Loucy (cell line): Measurements from ENCODE around the gene WWOX.

Experiments used
- H2AFZ ChIP-seq: fragments of 200-600 bp; sonication (generic); 2 replicates; pipeline ENCODE4 v1.6.0; 2016; ENCODE audit warnings: antibody characterized with exemption, mild to moderate bottlenecking, low read length, moderate library complexity
- H3F3A ChIP-seq: fragments of 200-600 bp; 2 replicates; pipeline ENCODE4 v1.6.0; 2016; ENCODE audit warnings: antibody characterized with exemption, low read depth, mild to moderate bottlenecking
- H3K27me3 ChIP-seq: fragments of 200-600 bp; sonication (generic); 2 replicates; pipeline ENCODE4 v1.6.1; 2014; ENCODE audit warnings: low read length, mild to moderate bottlenecking; ENCODE audit not compliant: insufficient read depth, poor library complexity, severe bottlenecking
- H3K36me3 ChIP-seq: fragments of 200-600 bp; sonication (generic); 2 replicates; pipeline ENCODE4 v1.6.1; 2016; ENCODE audit warnings: low read length; ENCODE audit not compliant: insufficient read depth
- H3K4me1 ChIP-seq: fragments of 200-600 bp; sonication (generic); 2 replicates; pipeline ENCODE4 v1.5.1; 2014; ENCODE audit warnings: low read length, mild to moderate bottlenecking; ENCODE audit not compliant: insufficient read depth, poor library complexity, severe bottlenecking
- H3K4me2 ChIP-seq: fragments of 200-600 bp; sonication (generic); 2 replicates; pipeline ENCODE4 v1.6.0; 2014; ENCODE audit warnings: antibody characterized with exemption, low read length, low read depth, mild to moderate bottlenecking; ENCODE audit not compliant: poor library complexity, severe bottlenecking
- H3K4me3 ChIP-seq: fragments of 200-600 bp; sonication (generic); 2 replicates; pipeline ENCODE4 v1.5.1; 2014; ENCODE audit warnings: low read length, mild to moderate bottlenecking, mixed read lengths; ENCODE audit not compliant: poor library complexity, severe bottlenecking
- H3K79me2 ChIP-seq: fragments of 200-600 bp; sonication (generic); 2 replicates; pipeline ENCODE4 v1.6.1; 2014; ENCODE audit warnings: low read length; ENCODE audit not compliant: insufficient read depth
- H3K9ac ChIP-seq: fragments of 200-600 bp; sonication (generic); 2 replicates; pipeline ENCODE4 v1.6.0; 2014; ENCODE audit warnings: mild to moderate bottlenecking, low read depth, low read length, moderate library complexity; ENCODE audit not compliant: poor library complexity, severe bottlenecking
- H3K9me2 ChIP-seq: fragments of 200-600 bp; sonication (generic); replicated peaks from 2 replicates; pipeline ENCODE4 v1.6.1; 2016; ENCODE audit warnings: low read depth, low read length, mixed read lengths
- H3K9me3 ChIP-seq: fragments of 200-600 bp; sonication (generic); 2 replicates; pipeline ENCODE4 v1.6.1; 2014; ENCODE audit warnings: mild to moderate bottlenecking, antibody characterized with exemption, low read length, low read depth; ENCODE audit not compliant: insufficient read depth
- H4K20me1 ChIP-seq: fragments of 200-600 bp; sonication (generic); 2 replicates; pipeline ENCODE4 v1.6.0; 2014; ENCODE audit warnings: antibody characterized with exemption, low read length, mild to moderate bottlenecking; ENCODE audit not compliant: insufficient read depth, poor library complexity, severe bottlenecking
- EZH2phosphoT487 ChIP-seq: fragments of 200-600 bp; IDR thresholded peaks from 2 replicates; pipeline ENCODE4 v1.6.1; 2018; ENCODE audit warnings: antibody characterized with exemption, mild to moderate bottlenecking, moderate library complexity, borderline replicate concordance
- TF ChIP-seq, protein P1 (sequence below): fragments of 200-600 bp; sonication (generic); conservative IDR thresholded peaks from 2 replicates; pipeline ENCODE4 v1.5.1; 2014; ENCODE audit warnings: mild to moderate bottlenecking, antibody characterized with exemption, low read length

The WWOX gene

GRCh38 chr16:79191933-79192332, 1092.5 kb downstream of the WWOX start:
- no peaks in the 10 kb centered on the region for H3K79me2 ChIP-seq
- H3K9ac ChIP-seq, result no peak overlapping the region
- H3K9me3 ChIP-seq, result no peaks in the 10 kb centered on the region
- no peaks in the 10 kb centered on the region for H3K27me3 ChIP-seq
- peaks cover 33% of the 10 kb centered on the region for H3K4me1 ChIP-seq
- no peaks in the 10 kb centered on the region for H3K36me3 ChIP-seq
- no peaks in the 10 kb centered on the region for H3K9me2 ChIP-seq
- H3F3A ChIP-seq, result no peaks in the 10 kb centered on the region
- H3K4me2 ChIP-seq, result no peak overlapping the region
- TF ChIP-seq, protein P1, sequence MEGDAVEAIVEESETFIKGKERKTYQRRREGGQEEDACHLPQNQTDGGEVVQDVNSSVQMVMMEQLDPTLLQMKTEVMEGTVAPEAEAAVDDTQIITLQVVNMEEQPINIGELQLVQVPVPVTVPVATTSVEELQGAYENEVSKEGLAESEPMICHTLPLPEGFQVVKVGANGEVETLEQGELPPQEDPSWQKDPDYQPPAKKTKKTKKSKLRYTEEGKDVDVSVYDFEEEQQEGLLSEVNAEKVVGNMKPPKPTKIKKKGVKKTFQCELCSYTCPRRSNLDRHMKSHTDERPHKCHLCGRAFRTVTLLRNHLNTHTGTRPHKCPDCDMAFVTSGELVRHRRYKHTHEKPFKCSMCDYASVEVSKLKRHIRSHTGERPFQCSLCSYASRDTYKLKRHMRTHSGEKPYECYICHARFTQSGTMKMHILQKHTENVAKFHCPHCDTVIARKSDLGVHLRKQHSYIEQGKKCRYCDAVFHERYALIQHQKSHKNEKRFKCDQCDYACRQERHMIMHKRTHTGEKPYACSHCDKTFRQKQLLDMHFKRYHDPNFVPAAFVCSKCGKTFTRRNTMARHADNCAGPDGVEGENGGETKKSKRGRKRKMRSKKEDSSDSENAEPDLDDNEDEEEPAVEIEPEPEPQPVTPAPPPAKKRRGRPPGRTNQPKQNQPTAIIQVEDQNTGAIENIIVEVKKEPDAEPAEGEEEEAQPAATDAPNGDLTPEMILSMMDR, result no peak
- no peak for TF ChIP-seq EZH2phosphoT487
- no peak overlapping the region for H3K4me3 ChIP-seq
- no peaks in the 10 kb centered on the region for H4K20me1 ChIP-seq
- no peak overlapping the region for H2AFZ ChIP-seq

DNA sequence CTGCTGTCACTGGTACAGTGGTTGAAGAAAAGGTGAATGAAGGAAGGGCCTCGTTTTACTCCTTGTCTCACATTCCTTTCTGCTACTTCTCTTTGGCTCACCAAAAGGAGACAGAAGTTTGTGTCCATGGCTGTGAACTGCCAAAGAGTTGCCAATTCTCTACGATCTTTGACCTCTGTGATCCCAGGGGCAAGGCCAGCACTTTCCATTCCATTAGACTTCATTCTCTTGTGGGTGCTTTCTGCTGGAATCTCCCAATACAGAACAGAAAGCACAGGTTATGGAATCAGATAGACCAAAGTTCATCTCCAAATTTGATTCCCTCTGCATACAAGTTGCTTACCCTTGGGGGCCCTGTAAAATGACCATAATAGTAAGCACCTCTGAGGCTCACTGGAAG, 1093.5 kb downstream of the WWOX start:
- H3K27me3 ChIP-seq, result no peaks in the 10 kb centered on the region
- no peak overlapping the region for H3K9ac ChIP-seq
- no peaks in the 10 kb centered on the region for H3F3A ChIP-seq
- H3K79me2 ChIP-seq, result no peaks in the 10 kb centered on the region
- H3K4me1 ChIP-seq, result peaks cover 31% of the 10 kb centered on the region
- no peak overlapping the region for H3K4me2 ChIP-seq
- no peak overlapping the region for H3K4me3 ChIP-seq
- H4K20me1 ChIP-seq, result no peaks in the 10 kb centered on the region
- TF ChIP-seq, protein P1, result no peak
- no peak for TF ChIP-seq EZH2phosphoT487
- H3K9me2 ChIP-seq, result no peaks in the 10 kb centered on the region
- H3K9me3 ChIP-seq, result no peaks in the 10 kb centered on the region
- H2AFZ ChIP-seq, result no peak overlapping the region
- no peaks in the 10 kb centered on the region for H3K36me3 ChIP-seq

GRCh38 chr16:79194291-79194690, 1094.8 kb downstream of the WWOX start:
- no peaks in the 10 kb centered on the region for H3K27me3 ChIP-seq
- no peak overlapping the region for H3K4me2 ChIP-seq
- H3K79me2 ChIP-seq, result no peaks in the 10 kb centered on the region
- no peaks in the 10 kb centered on the region for H3K9me2 ChIP-seq
- TF ChIP-seq EZH2phosphoT487, result no peak
- TF ChIP-seq, protein P1, result no peak
- H2AFZ ChIP-seq, result no peak overlapping the region
- H3K9ac ChIP-seq, result no peak overlapping the region
- no peaks in the 10 kb centered on the region for H3K9me3 ChIP-seq
- no peaks in the 10 kb centered on the region for H3K36me3 ChIP-seq
- no peak overlapping the region for H3K4me3 ChIP-seq
- H3K4me1 ChIP-seq, result peaks cover 24% of the 10 kb centered on the region
- H4K20me1 ChIP-seq, result no peaks in the 10 kb centered on the region
- H3F3A ChIP-seq, result no peaks in the 10 kb centered on the region
